BLaER1 treated with 17β-estradiol and CSF1 and Interleukin-3, amounts not matched to agents 10 nM and 100 nM (cell line): ENCODE results near the gene NPTN.

Experiments
- H3K27ac ChIP-seq, 11 experiments: shearing (Covaris generic); formaldehyde crosslinking; 2 replicates each; pipeline ENCODE4 v1.8.1; 2022
- H3K27me3 ChIP-seq, 11 experiments: shearing (Covaris generic); formaldehyde crosslinking; 2 replicates each; pipeline ENCODE4 v1.8.1; 2022
- H3K36me3 ChIP-seq, 11 experiments: shearing (Covaris generic); formaldehyde crosslinking; 2 replicates each; pipeline ENCODE4 v1.8.1; 2022
- H3K4me1 ChIP-seq, 10 experiments: shearing (Covaris generic); formaldehyde crosslinking; 2 replicates each; pipeline ENCODE4 v1.8.1; 2022
- H3K4me2 ChIP-seq, 11 experiments: shearing (Covaris generic); formaldehyde crosslinking; 2 replicates each; pipeline ENCODE4 v1.8.1; 2022
- H3K4me3 ChIP-seq, 10 experiments: shearing (Covaris generic); formaldehyde crosslinking; 2 replicates each; pipeline ENCODE4 v1.8.1; 2022
- H3K9ac ChIP-seq, 11 experiments: shearing (Covaris generic); formaldehyde crosslinking; 2 replicates each; pipeline ENCODE4 v1.8.1; 2022
- H3K9me3 ChIP-seq, 11 experiments: shearing (Covaris generic); formaldehyde crosslinking; replicated peaks in 1 of 11; 2 replicates each; pipeline ENCODE4 v1.8.1; 2022
- H4K20me1 ChIP-seq, 11 experiments: shearing (Covaris generic); formaldehyde crosslinking; 2 replicates each; pipeline ENCODE4 v1.8.1; 2022
- Cebpa-rat ChIP-seq, 11 experiments: shearing (Covaris generic); IDR thresholded peaks; 2 replicates each; pipeline ENCODE4 v1.8.1; 2022

The NPTN gene

DNA sequence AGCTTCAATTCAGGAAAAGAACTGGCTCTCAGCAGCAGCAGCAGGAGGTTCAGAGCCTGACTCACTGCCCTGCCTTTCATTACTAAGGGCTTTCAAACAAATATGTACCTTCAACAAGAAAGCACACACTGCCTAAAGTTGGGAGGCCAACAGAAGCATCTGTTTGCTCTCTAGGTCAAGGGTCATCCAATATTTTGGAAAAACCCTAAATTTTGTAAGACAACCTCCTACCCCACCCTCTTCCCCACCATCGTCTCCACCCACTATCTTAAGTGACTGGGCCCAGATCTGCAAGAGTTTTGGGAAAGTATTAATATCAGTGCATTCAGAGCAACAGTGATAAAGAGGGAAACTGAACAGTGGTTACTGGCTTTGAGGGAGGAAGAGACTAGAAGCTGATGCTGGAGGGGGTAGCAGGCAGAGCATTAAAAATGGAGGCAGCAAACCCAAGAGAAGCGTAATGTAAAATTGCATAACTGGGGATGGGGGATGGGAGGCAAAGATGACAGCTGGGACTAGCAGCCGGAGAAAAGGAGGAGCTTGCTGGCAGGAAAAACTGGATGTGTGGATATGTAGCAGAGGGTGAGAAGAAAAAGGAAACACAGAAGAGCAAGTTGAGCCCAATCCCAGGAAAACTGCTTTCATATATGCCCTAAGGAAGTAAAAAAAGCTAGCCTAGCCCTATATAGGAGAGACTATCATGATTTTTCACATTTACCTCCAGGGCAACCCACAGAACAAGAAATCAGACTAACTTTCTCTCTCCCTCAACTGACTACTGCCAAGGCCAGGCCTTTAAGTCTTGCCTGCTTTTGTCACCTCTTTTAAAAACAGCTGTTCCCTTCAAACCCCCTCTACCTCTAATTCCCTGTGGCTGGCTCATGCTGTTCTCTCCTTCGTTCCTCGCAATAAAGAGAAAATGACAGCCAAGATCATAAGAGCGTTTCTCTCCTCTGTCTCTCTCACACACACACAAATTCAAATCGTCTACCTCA lies 31.4 kb downstream of the NPTN start:
- Histone ChIP-seq H3K36me3 (peaks cover 0 to 47% (median 31%) of the 10 kb centered on the region in 11 experiments; a peak in 21 of 22 replicates), H3K9me3 (peaks cover 0 to 6% (median 0%) of the 10 kb centered on the region in 11 experiments; a peak in 2 of 22 replicates), H3K4me3 (no peak overlapping the region), H3K27ac (peak overlapping the region in 2 of 11 experiments; percentile 19 to 31; a peak in 2 of 22 replicates), H3K27me3 (no peaks in the 10 kb centered on the region), H3K4me2 (peak overlapping the region; percentile 31 to 62 (median 43); a peak in 21 of 22 replicates), H3K4me1 (peaks cover 19 to 72% (median 32%) of the 10 kb centered on the region in 10 experiments), H4K20me1 (peaks cover 95 to 100% (median 98%) of the 10 kb centered on the region in 11 experiments), H3K9ac (no peak overlapping the region)
- TF ChIP-seq Cebpa-rat (IDR thresholded peaks at IDR 0.05) = no peak

DNA sequence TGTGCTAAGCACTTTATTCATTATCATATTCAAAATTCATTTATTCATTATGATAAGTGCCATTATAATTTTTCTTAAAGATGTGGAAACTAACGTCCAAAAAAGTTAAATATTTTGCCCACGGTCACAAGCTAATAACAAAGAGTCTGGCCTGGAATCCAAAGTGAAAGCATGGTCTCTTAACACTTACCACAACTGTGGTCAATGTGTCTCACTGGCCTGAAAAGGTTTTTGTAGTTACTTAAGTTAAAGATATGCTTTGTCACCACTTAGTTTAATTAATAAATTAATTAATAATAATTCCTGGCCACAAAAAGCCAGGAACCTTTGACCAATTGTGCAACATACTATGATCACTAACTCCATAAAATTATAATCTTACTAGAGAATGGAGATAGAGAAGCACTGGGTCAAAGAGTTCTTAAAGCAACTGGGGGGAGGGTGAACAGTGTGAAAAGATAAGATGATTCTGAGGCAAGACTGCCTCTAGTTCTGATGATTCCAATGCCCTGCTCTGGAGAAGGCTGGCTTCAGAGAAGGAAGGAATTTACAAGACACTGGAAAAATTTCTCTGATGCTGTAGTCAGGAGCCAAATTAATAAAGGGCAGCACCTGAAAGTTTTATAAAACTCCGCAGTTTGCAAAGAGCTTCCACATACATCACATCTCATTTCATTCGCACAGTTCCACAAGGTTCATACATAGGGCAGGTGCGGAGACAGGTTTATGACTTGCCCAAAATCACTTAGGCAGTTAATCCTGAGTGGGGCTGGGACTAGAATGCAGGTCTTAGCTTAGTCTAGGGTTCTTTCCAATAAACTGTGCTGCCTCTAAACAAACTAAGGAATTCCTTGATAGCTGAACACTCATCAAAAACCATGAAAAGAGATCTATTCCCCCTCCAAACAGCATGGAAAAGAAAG lies 32.5 kb downstream of the NPTN start:
- TF ChIP-seq Cebpa-rat (IDR thresholded peaks at IDR 0.05) = no peak
- H3K9me3 ChIP-seq = no peaks in the 10 kb centered on the region; a peak in 1 of 22 replicates
- no peak overlapping the region for H3K9ac ChIP-seq
- H3K27ac ChIP-seq = no peak overlapping the region
- peaks cover 6 to 58% (median 32%) of the 10 kb centered on the region in 11 experiments for H3K36me3 ChIP-seq
- H3K4me2 ChIP-seq = peak overlapping the region in 3 of 11 experiments; percentile 13 to 62 (median 33); a peak in 5 of 22 replicates
- H3K4me3 ChIP-seq = no peak overlapping the region
- H3K4me1 ChIP-seq = peaks cover 19 to 82% (median 32%) of the 10 kb centered on the region in 10 experiments
- peaks cover 95 to 100% (median 98%) of the 10 kb centered on the region in 11 experiments for H4K20me1 ChIP-seq
- no peaks in the 10 kb centered on the region for H3K27me3 ChIP-seq

DNA sequence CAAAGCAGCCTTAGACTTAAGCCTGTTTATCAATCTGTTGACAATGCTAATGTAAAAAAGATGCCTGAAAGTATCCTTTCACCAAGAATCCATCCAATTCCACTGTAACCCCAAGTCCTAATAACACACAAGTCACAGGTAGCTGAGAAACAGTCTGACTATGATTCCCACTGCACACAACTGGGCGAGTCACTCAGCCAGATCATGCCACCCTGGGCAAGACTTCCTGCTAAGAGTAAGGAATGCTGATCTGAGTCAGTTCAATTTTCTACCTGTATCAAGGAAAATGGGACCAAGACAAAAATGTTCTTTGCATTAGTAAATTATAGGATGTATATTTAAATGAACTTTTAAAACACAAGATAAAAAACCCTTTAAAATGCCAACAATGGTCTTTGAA lies 33.3 kb downstream of the NPTN start:
- no peak overlapping the region for H3K27ac ChIP-seq
- peaks cover 9 to 62% (median 29%) of the 10 kb centered on the region in 11 experiments; a peak in 21 of 22 replicates for H3K36me3 ChIP-seq
- H3K9me3 ChIP-seq = no peaks in the 10 kb centered on the region
- H3K9ac ChIP-seq = no peak overlapping the region
- no peak for TF ChIP-seq Cebpa-rat (IDR thresholded peaks at IDR 0.05)
- H4K20me1 ChIP-seq = peaks cover 95 to 100% (median 98%) of the 10 kb centered on the region in 11 experiments
- H3K27me3 ChIP-seq = no peaks in the 10 kb centered on the region
- peaks cover 19 to 88% (median 32%) of the 10 kb centered on the region in 10 experiments for H3K4me1 ChIP-seq
- no peak overlapping the region for H3K4me3 ChIP-seq
- peak overlapping the region in 3 of 11 experiments; percentile 6 to 18 (median 13); a peak in 1 of 22 replicates for H3K4me2 ChIP-seq

DNA sequence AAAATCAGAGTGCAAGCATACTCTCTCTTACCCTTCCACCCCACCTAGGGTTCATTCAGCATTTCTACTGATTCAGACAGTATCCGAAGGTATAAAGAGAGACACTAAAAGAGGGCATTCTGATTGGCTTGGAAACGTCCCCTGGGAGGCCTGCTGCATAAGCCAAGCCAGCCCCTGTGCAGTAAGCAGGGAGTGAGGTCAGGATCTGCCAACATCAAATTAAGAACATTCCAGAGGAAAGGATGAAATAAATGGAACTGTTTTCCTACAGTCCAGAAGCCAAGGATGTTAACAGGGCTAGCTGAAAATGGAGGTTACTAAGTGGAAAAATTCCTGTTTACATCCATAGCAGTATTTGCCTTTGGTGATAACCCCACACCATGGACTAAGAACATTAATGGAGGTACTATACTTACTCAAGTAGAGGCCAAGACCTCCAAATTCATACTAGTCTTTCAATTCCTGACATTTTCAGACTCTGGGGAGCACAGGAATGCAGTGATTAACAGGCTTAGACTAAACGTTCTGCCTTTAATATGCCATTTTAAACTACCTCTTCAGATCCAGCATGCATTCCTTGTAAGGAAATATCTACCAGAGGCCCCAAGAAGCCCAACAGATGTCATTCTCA lies 34.5 kb downstream of the NPTN start:
- H3K4me3 ChIP-seq = no peak overlapping the region
- H3K9me3 ChIP-seq = no peaks in the 10 kb centered on the region
- no peak overlapping the region for H3K4me2 ChIP-seq
- H3K36me3 ChIP-seq = peaks cover 16 to 60% (median 28%) of the 10 kb centered on the region in 11 experiments; a peak in 20 of 22 replicates
- peaks cover 95 to 100% (median 98%) of the 10 kb centered on the region in 11 experiments for H4K20me1 ChIP-seq
- H3K4me1 ChIP-seq = peaks cover 19 to 89% (median 34%) of the 10 kb centered on the region in 10 experiments
- H3K9ac ChIP-seq = no peak overlapping the region
- no peak overlapping the region for H3K27ac ChIP-seq
- no peaks in the 10 kb centered on the region for H3K27me3 ChIP-seq
- TF ChIP-seq Cebpa-rat (IDR thresholded peaks at IDR 0.05) = no peak

DNA sequence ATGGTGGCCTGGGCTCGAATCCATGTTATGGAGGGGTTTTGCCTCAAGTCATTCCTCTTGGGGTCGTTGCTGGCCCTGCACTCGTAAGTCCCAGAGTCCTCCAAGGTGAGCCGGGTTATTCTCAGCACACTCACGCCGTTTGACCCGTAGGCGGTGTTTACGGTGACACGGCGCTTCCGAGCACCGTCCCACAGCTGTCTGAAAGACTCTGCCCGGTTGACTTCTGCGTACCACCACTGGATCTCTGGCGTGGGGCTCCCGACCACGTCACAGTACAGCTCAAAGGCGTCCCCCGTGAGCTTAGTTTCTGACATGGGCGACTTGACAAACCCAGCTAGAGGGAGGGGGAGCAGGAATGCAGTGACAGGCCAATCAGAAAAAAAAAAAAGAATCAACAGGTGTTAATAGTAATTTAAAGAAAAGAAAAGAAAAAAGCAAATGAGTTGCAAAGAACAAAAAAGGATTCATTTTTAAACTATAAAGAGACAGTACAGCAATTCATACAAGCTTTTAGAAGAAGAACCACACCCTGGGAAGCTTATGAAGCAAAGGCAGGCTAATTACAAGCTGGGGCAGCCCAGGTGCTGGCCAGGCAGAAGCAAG lies 36.1 kb downstream of the NPTN start:
- peaks cover 95 to 100% (median 98%) of the 10 kb centered on the region in 11 experiments for H4K20me1 ChIP-seq
- H3K9me3 ChIP-seq = no peaks in the 10 kb centered on the region
- H3K4me2 ChIP-seq = peak overlapping the region in 2 of 11 experiments; percentile 9 to 24; a peak in 2 of 22 replicates
- no peak overlapping the region for H3K4me3 ChIP-seq
- no peak overlapping the region for H3K27ac ChIP-seq
- H3K4me1 ChIP-seq = peaks cover 9 to 82% (median 27%) of the 10 kb centered on the region in 10 experiments
- H3K36me3 ChIP-seq = peaks cover 19 to 68% (median 34%) of the 10 kb centered on the region in 11 experiments
- no peak for TF ChIP-seq Cebpa-rat (IDR thresholded peaks at IDR 0.05)
- H3K27me3 ChIP-seq = no peaks in the 10 kb centered on the region
- no peak overlapping the region for H3K9ac ChIP-seq

DNA sequence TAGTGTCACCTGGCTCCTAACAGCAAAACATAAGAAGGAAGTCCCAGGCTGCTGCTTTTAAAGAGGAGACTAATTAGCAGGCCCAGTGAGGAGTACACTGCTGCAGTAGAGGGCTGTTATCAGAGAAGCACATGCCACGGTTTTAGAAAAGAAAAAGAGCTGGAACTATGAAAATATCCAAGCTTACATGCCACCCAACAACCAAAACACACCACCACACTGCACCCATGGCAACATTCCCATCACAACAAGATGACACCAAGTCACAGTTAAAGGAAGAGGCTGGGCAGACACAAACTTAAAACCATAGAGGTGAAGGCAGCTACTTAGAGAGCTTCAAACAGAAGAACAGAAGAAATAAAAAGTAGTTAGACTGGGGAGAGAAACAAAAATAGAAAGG lies 37.0 kb downstream of the NPTN start:
- H3K27me3 ChIP-seq = no peaks in the 10 kb centered on the region
- no peak for TF ChIP-seq Cebpa-rat (IDR thresholded peaks at IDR 0.05)
- H4K20me1 ChIP-seq = peaks cover 94 to 100% (median 98%) of the 10 kb centered on the region in 11 experiments
- peaks cover 27 to 77% (median 44%) of the 10 kb centered on the region in 11 experiments for H3K36me3 ChIP-seq
- H3K4me1 ChIP-seq = peaks cover 4 to 73% (median 18%) of the 10 kb centered on the region in 10 experiments; a peak in 14 of 20 replicates
- 0 out of 22 replicates have a peak overlapping the region, but pooled peaks of 1 of the 11 experiments have one; percentile 44 for H3K4me2 ChIP-seq
- H3K4me3 ChIP-seq = no peak overlapping the region
- no peak overlapping the region for H3K27ac ChIP-seq
- H3K9me3 ChIP-seq = no peaks in the 10 kb centered on the region
- H3K9ac ChIP-seq = no peak overlapping the region

DNA sequence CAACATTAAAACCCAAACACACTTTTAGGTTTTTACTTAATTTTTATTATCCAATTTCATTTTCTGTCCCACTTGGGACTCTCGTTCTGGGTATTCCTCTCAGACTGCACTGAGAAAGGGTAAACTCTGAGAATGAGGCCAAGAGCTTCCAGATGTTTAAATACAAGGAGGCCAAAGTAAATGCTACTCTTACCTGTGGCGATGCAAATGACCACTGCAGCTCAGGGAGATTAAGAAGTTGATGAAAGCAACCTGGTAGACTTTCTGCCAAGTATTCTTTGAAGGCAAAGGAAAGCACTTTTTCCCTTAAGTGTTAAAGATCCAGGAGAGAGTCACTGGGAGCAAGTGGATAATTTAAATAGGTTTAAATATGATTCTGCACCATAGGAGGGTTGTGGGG lies 39.1 kb downstream of the NPTN start:
- Histone ChIP-seq H3K36me3 (peaks cover 47 to 96% (median 65%) of the 10 kb centered on the region in 11 experiments), H4K20me1 (peaks cover 90 to 100% (median 100%) of the 10 kb centered on the region in 11 experiments), H3K4me2 (peak overlapping the region in 3 of 11 experiments; percentile 12 to 44 (median 16); a peak in 3 of 22 replicates), H3K9me3 (no peaks in the 10 kb centered on the region), H3K27ac (no peak overlapping the region), H3K9ac (no peak overlapping the region), H3K27me3 (no peaks in the 10 kb centered on the region), H3K4me1 (peaks cover 0 to 57% (median 7%) of the 10 kb centered on the region in 10 experiments; a peak in 11 of 20 replicates), H3K4me3 (no peak overlapping the region)
- TF ChIP-seq Cebpa-rat (IDR thresholded peaks at IDR 0.05) = no peak
